KMS-11 (cell line): ENCODE measurements around the gene GPATCH1.

ENCODE experiments used
- H2AFZ ChIP-seq: fragments of 200-600 bp; sonication (generic); 2 replicates; pipeline ENCODE4 v1.6.1; 2016; ENCODE audit warnings: antibody characterized with exemption, mixed run types, low read depth
- H3K27ac ChIP-seq: fragments of 200-600 bp; sonication (generic); 2 replicates; pipeline ENCODE4 v1.6.1; 2016; ENCODE audit warnings: mild to moderate bottlenecking, mixed run types
- H3K27me3 ChIP-seq: fragments of 200-600 bp; sonication (generic); 2 replicates; pipeline ENCODE4 v1.6.1; 2017; ENCODE audit warnings: mild to moderate bottlenecking, low read depth, mixed run types, moderate library complexity; ENCODE audit not compliant: insufficient read depth
- H3K36me3 ChIP-seq: fragments of 200-600 bp; sonication (generic); 2 replicates; pipeline ENCODE4 v1.6.1; 2017; ENCODE audit warnings: mild to moderate bottlenecking, mixed run types; ENCODE audit not compliant: insufficient read depth
- H3K4me1 ChIP-seq: fragments of 200-600 bp; sonication (generic); 2 replicates; pipeline ENCODE4 v1.6.1; 2016; ENCODE audit warnings: mild to moderate bottlenecking, low read depth, mixed run types; ENCODE audit not compliant: poor library complexity, severe bottlenecking
- H3K4me2 ChIP-seq: fragments of 200-600 bp; sonication (generic); 2 replicates; pipeline ENCODE4 v1.7.0; 2016; ENCODE audit warnings: mild to moderate bottlenecking, mixed run types
- H3K4me3 ChIP-seq: fragments of 200-600 bp; sonication (generic); IDR thresholded peaks from 2 replicates; pipeline ENCODE4 v1.6.1; 2017; ENCODE audit warnings: low read depth, low read length, mixed read lengths; ENCODE audit not compliant: insufficient read depth
- H3K79me2 ChIP-seq: fragments of 200-600 bp; sonication (generic); 2 replicates; pipeline ENCODE4 v1.6.1; 2016; ENCODE audit warnings: low read depth, mixed run types; ENCODE audit not compliant: insufficient read depth
- H3K9ac ChIP-seq: fragments of 200-600 bp; sonication (generic); 2 replicates; pipeline ENCODE4 v1.6.1; 2016; ENCODE audit warnings: mild to moderate bottlenecking, mixed run types
- H4K20me1 ChIP-seq: fragments of 200-600 bp; sonication (generic); 2 replicates; pipeline ENCODE4 v1.6.1; 2016; ENCODE audit warnings: mild to moderate bottlenecking, mixed run types; ENCODE audit not compliant: insufficient read depth
- CTCF ChIP-seq: fragments of 200-600 bp; sonication (generic); conservative IDR thresholded peaks from 2 replicates; pipeline ENCODE4 v1.6.1; 2017; ENCODE audit warnings: low read depth, mild to moderate bottlenecking, antibody characterized with exemption, low read length, moderate library complexity, mixed read lengths

GPATCH1 gene

GRCh38 chr19:33132425-33132824 is 51.4 kb downstream of the GPATCH1 start:
- Histone ChIP-seq H3K27me3 (no peaks in the 10 kb centered on the region), H4K20me1 (no peaks in the 10 kb centered on the region), H3K27ac (no peak overlapping the region), H3K36me3 (no peaks in the 10 kb centered on the region; the same call in 1 of the 2 replicates), H3K4me2 (no peak overlapping the region), H3K4me3 (no peak overlapping the region), H3K4me1 (no peaks in the 10 kb centered on the region), H2AFZ (no peak overlapping the region), H3K9ac (no peak overlapping the region), H3K79me2 (no peaks in the 10 kb centered on the region)
- 0 out of 2 replicates have a peak, but pooled peaks have one; percentile 25 for TF ChIP-seq CTCF

GRCh38 chr19:33133438-33134031 is 52.6 kb downstream of the GPATCH1 start:
- Histone ChIP-seq H3K27me3 (no peaks in the 10 kb centered on the region), H3K4me3 (no peak overlapping the region), H3K36me3 (no peaks in the 10 kb centered on the region; the same call in 1 of the 2 replicates), H3K27ac (no peak overlapping the region), H2AFZ (no peak overlapping the region), H3K79me2 (no peaks in the 10 kb centered on the region), H4K20me1 (no peaks in the 10 kb centered on the region), H3K9ac (no peak overlapping the region), H3K4me1 (no peaks in the 10 kb centered on the region), H3K4me2 (no peak overlapping the region)
- no peak for TF ChIP-seq CTCF

GRCh38 chr19:33134571-33135041 is 53.6 kb downstream of the GPATCH1 start:
- Histone ChIP-seq H3K4me3 (no peak overlapping the region), H3K9ac (no peak overlapping the region), H4K20me1 (no peaks in the 10 kb centered on the region), H3K36me3 (no peaks in the 10 kb centered on the region; the same call in 1 of the 2 replicates), H3K27ac (no peak overlapping the region), H3K4me2 (no peak overlapping the region), H3K27me3 (no peaks in the 10 kb centered on the region), H3K79me2 (no peaks in the 10 kb centered on the region), H3K4me1 (no peaks in the 10 kb centered on the region), H2AFZ (no peak overlapping the region)
- no peak for TF ChIP-seq CTCF

- Histone ChIP-seq H3K36me3 (no peaks in the 10 kb centered on the region), H3K4me3 (no peak overlapping the region)
- TF ChIP-seq CTCF: no peak
Observed at GRCh38 chr19:33139165-33139564, 58.2 kb downstream of the GPATCH1 start.

More at GRCh38 chr19:33139165-33139564, 58.2 kb downstream of the GPATCH1 start:
- H3K27me3 ChIP-seq: peaks cover 2% of the 10 kb centered on the region; the same call in 1 of the 2 replicates
- no peaks in the 10 kb centered on the region for H4K20me1 ChIP-seq
- H3K79me2 ChIP-seq: no peaks in the 10 kb centered on the region
- H3K27ac ChIP-seq: no peak overlapping the region
- H2AFZ ChIP-seq: no peak overlapping the region
- H3K9ac ChIP-seq: no peak overlapping the region
- no peaks in the 10 kb centered on the region for H3K4me1 ChIP-seq
- H3K4me2 ChIP-seq: no peak overlapping the region
